ENCODE results near the gene GSC. TPM values are rescaled to one million over a fixed set of nuclear protein-coding genes. Genes with fewer than 3 reads are reported as not detected.
A peak's percentile ranks its signal among the peaks of the same experiment; 100 is the strongest.

GSC gene
- total RNA-seq, 1 donor, result 9.4 TPM

- DNase-seq (ENCODE audit: insufficient read length, low spot score, missing footprints), result no peak
- Histone ChIP-seq H3K4me2 (ENCODE audit: insufficient read depth, low read length) (peak overlapping the region; percentile 78), H3K27me3 (ENCODE audit: insufficient read depth, low read length) (peaks cover 54% of the 10 kb centered on the region), H4K20me1 (ENCODE audit: insufficient read depth, low read length) (no peaks in the 10 kb centered on the region), H3K4me3 (ENCODE audit: insufficient read depth, low read length) (no peak overlapping the region), H3K36me3 (ENCODE audit: insufficient read depth, low read length) (no peaks in the 10 kb centered on the region), H3K79me2 (ENCODE audit: insufficient read depth, low read length) (no peaks in the 10 kb centered on the region), H3K9me3 (ENCODE audit: low read depth, low read length) (no peaks in the 10 kb centered on the region), H2AFZ (ENCODE audit: low read length) (peak overlapping the region; percentile 59), H3K27ac (ENCODE audit: low read depth, low read length) (no peak overlapping the region), H3K4me1 (ENCODE audit: insufficient read depth, low read length) (no peaks in the 10 kb centered on the region)
- no peak for TF ChIP-seq CTCF (IDR thresholded peaks at IDR 0.05; ENCODE audit: extremely low read depth, low read depth, low read length)
Measured at GRCh38 chr14:94768141-94768520, 1.8 kb downstream of the GSC start.

GRCh38 chr14:94767321-94767878 lies 2.5 kb downstream of the GSC start:
- no peak overlapping the region for H3K27ac ChIP-seq (ENCODE audit: low read depth, low read length)

GRCh38 chr14:94764573-94764972 lies 5.3 kb downstream of the GSC start:
- no peak for TF ChIP-seq CTCF (IDR thresholded peaks at IDR 0.05; ENCODE audit: extremely low read depth, low read depth, low read length)
- no peaks in the 10 kb centered on the region for H3K36me3 ChIP-seq (ENCODE audit: insufficient read depth, low read length)
- H3K27me3 ChIP-seq (ENCODE audit: insufficient read depth, low read length), result peaks cover 25% of the 10 kb centered on the region
- H3K79me2 ChIP-seq (ENCODE audit: insufficient read depth, low read length), result no peaks in the 10 kb centered on the region
- H3K9me3 ChIP-seq (ENCODE audit: low read depth, low read length), result no peaks in the 10 kb centered on the region
- no peak overlapping the region for H3K4me2 ChIP-seq (ENCODE audit: insufficient read depth, low read length)
- no peak overlapping the region for H2AFZ ChIP-seq (ENCODE audit: low read length)
- H4K20me1 ChIP-seq (ENCODE audit: insufficient read depth, low read length), result no peaks in the 10 kb centered on the region
- no peak overlapping the region for H3K4me3 ChIP-seq (ENCODE audit: insufficient read depth, low read length)
- H3K4me1 ChIP-seq (ENCODE audit: insufficient read depth, low read length), result no peaks in the 10 kb centered on the region
- H3K27ac ChIP-seq (ENCODE audit: low read depth, low read length), result no peak overlapping the region
- DNase-seq (ENCODE audit: insufficient read length, low spot score, missing footprints), result no peak

More at GRCh38 chr14:94767321-94767878, 2.5 kb downstream of the GSC start:
- no peak for DNase-seq (ENCODE audit: insufficient read length, low spot score, missing footprints)
- peaks cover 47% of the 10 kb centered on the region for H3K27me3 ChIP-seq (ENCODE audit: insufficient read depth, low read length)
- H2AFZ ChIP-seq (ENCODE audit: low read length), result no peak overlapping the region
- TF ChIP-seq CTCF (IDR thresholded peaks at IDR 0.05; ENCODE audit: extremely low read depth, low read depth, low read length), result no peak
- H3K9me3 ChIP-seq (ENCODE audit: low read depth, low read length), result no peaks in the 10 kb centered on the region
- no peaks in the 10 kb centered on the region for H3K79me2 ChIP-seq (ENCODE audit: insufficient read depth, low read length)
- no peaks in the 10 kb centered on the region for H3K36me3 ChIP-seq (ENCODE audit: insufficient read depth, low read length)
- no peak overlapping the region for H3K4me2 ChIP-seq (ENCODE audit: insufficient read depth, low read length)
- no peaks in the 10 kb centered on the region for H3K4me1 ChIP-seq (ENCODE audit: insufficient read depth, low read length)
- no peaks in the 10 kb centered on the region for H4K20me1 ChIP-seq (ENCODE audit: insufficient read depth, low read length)
- H3K4me3 ChIP-seq (ENCODE audit: insufficient read depth, low read length), result no peak overlapping the region

- Histone ChIP-seq H3K27me3 (ENCODE audit: insufficient read depth, low read length) (peaks cover 12% of the 10 kb centered on the region), H3K4me3 (ENCODE audit: insufficient read depth, low read length) (no peak overlapping the region), H3K9me3 (ENCODE audit: low read depth, low read length) (no peaks in the 10 kb centered on the region), H3K79me2 (ENCODE audit: insufficient read depth, low read length) (no peaks in the 10 kb centered on the region), H4K20me1 (ENCODE audit: insufficient read depth, low read length) (no peaks in the 10 kb centered on the region), H3K36me3 (ENCODE audit: insufficient read depth, low read length) (no peaks in the 10 kb centered on the region), H3K4me2 (ENCODE audit: insufficient read depth, low read length) (no peak overlapping the region), H2AFZ (ENCODE audit: low read length) (no peak overlapping the region), H3K27ac (ENCODE audit: low read depth, low read length) (no peak overlapping the region), H3K4me1 (ENCODE audit: insufficient read depth, low read length) (no peaks in the 10 kb centered on the region)
- no peak for TF ChIP-seq CTCF (IDR thresholded peaks at IDR 0.05; ENCODE audit: extremely low read depth, low read depth, low read length)
- DNase-seq (ENCODE audit: insufficient read length, low spot score, missing footprints), result no peak
Measured at GRCh38 chr14:94762431-94762830, 7.5 kb downstream of the GSC start.
